ENCODE measurements around the gene A4GNT. TPM values are rescaled to one million over a fixed set of nuclear protein-coding genes. Genes with fewer than 3 reads are reported as not detected.

Gene A4GNT
- total RNA-seq, 1 donor: not detected

Other genes starting within 250 kb of the A4GNT start
- gene CLDN18, start 122.2 kb downstream of the A4GNT start, total RNA-seq: under 0.01 TPM
- 0.21 TPM for gene DZIP1L, start 16.8 kb downstream of the A4GNT start, total RNA-seq
- 16.0 TPM for gene DBR1, start 42.5 kb upstream of the A4GNT start, total RNA-seq
- 147 TPM for gene ARMC8, start 54.9 kb upstream of the A4GNT start, total RNA-seq
- 0.94 TPM for gene NME9, start 197.5 kb upstream of the A4GNT start, total RNA-seq
- gene MRAS, start 216.2 kb upstream of the A4GNT start, total RNA-seq: 5.8 TPM